Naive thymus-derived CD4-positive, alpha-beta T cell (primary cell): Measurements from ENCODE around the gene EXT2. TPM values are rescaled to one million over a fixed set of nuclear protein-coding genes. Genes with fewer than 3 reads are reported as not detected.

Source experiments
- ATAC-seq: fragments of 150-1000 bp; cut with Tn5 transposase; 2 replicates; pipeline ENCODE4 v1.10.0; 2021; ENCODE audit warnings: mild to moderate bottlenecking, moderate library complexity
- CTCF ChIA-PET: fragments of 350-600 bp; sonication (Branson Sonifier 250); formaldehyde crosslinking; loops from one replicate; lab custom pipeline; 2021; ENCODE audit warnings: antibody characterized with exemption; lab: Charles Lee
- POLR2A ChIA-PET: fragments of 350-600 bp; sonication (Branson Sonifier 250); formaldehyde crosslinking; loops from one replicate; lab custom pipeline; 2021; ENCODE audit warnings: antibody characterized with exemption, inconsistent platforms; lab: Charles Lee
- DNase-seq, 9 donors: peaks; one replicate each; pipeline versions ENCODE4 v3.0.0 to v3.0.0-alpha.2; 2020 to 2022; ENCODE audit warnings: mixed read lengths in 1 of 9
- H3K27ac ChIP-seq: one replicate; pipeline ENCODE4 v1.7.0; 2013; ENCODE audit warnings: mild to moderate bottlenecking, low read depth, low read length, moderate library complexity
- H3K27me3 ChIP-seq, 2 donors: one replicate each; pipeline ENCODE4 v1.7.0; 2013; ENCODE audit warnings: low read length in 2 of 2, mild to moderate bottlenecking in 2 of 2, moderate library complexity in 2 of 2; ENCODE audit not compliant: control insufficient read depth in 2 of 2, insufficient read depth in 2 of 2
- H3K36me3 ChIP-seq, 3 experiments: 1 replicate in 2 of 3; 2 replicates in 1 of 3; pipeline ENCODE4 v1.7.0; 2013; ENCODE audit warnings: low read length in 3 of 3, mild to moderate bottlenecking in 3 of 3, moderate library complexity in 1 of 3; ENCODE audit not compliant: insufficient read depth in 3 of 3, control insufficient read depth in 2 of 3
- H3K4me1 ChIP-seq, 2 donors: one replicate each; pipeline ENCODE4 v1.7.0; 2013; ENCODE audit warnings: low read length in 2 of 2, mild to moderate bottlenecking in 2 of 2, moderate library complexity in 1 of 2; ENCODE audit not compliant: control insufficient read depth in 2 of 2, insufficient read depth in 2 of 2
- H3K4me3 ChIP-seq: 2 replicates; pipeline ENCODE4 v1.7.0; 2013; ENCODE audit warnings: mild to moderate bottlenecking, low read length
- H3K9me3 ChIP-seq, 3 experiments: 1 replicate in 2 of 3; 2 replicates in 1 of 3; pipeline ENCODE4 v1.7.0; 2013; ENCODE audit warnings: low read length in 3 of 3; ENCODE audit not compliant: control insufficient read depth in 2 of 3
- H3K27ac Mint-ChIP-seq, 9 donors: one replicate each; pipeline ENCODE4 v1.8.0; 2020 to 2022; ENCODE audit warnings: mixed read lengths in 9 of 9, mild to moderate bottlenecking in 8 of 9, moderate library complexity in 5 of 9, inconsistent platforms in 2 of 9
- H3K27me3 Mint-ChIP-seq, 5 donors: one replicate each; pipeline ENCODE4 v1.8.0; 2021 to 2022; ENCODE audit warnings: mixed read lengths in 5 of 5, mild to moderate bottlenecking in 1 of 5
- H3K36me3 Mint-ChIP-seq, 5 donors: one replicate each; pipeline ENCODE4 v1.8.0; 2020 to 2022; ENCODE audit warnings: mixed read lengths in 5 of 5, mild to moderate bottlenecking in 3 of 5, inconsistent platforms in 1 of 5
- H3K4me1 Mint-ChIP-seq, 7 donors: one replicate each; pipeline ENCODE4 v1.8.0; 2020 to 2022; ENCODE audit warnings: mixed read lengths in 7 of 7, mild to moderate bottlenecking in 3 of 7, inconsistent platforms in 1 of 7
- H3K4me3 Mint-ChIP-seq, 10 donors: one replicate each; pipeline ENCODE4 v1.8.0; 2020 to 2022; ENCODE audit warnings: mild to moderate bottlenecking in 10 of 10, mixed read lengths in 10 of 10, moderate library complexity in 6 of 10, inconsistent platforms in 2 of 10
- H3K9me3 Mint-ChIP-seq, 11 donors: one replicate each; pipeline ENCODE4 v1.8.0; 2020 to 2022; ENCODE audit warnings: mixed read lengths in 11 of 11, mild to moderate bottlenecking in 4 of 11, inconsistent platforms in 1 of 11, moderate library complexity in 1 of 11
- intact Hi-C, 2 donors: fragments of 100-400 bp; cut with micrococcal nuclease; formaldehyde crosslinking; loops; one replicate each; pipeline ENCODE4 v1.15.1; 2023
- polyA plus RNA-seq, 2 donors: library from polyadenylated mRNA; unstranded; fragments of 300-500 nt; fragmentation: Illumina TruSeq; gene quantifications; one replicate each; pipeline ENCODE4 v1.2.3, GENCODE V29; 2021
- total RNA-seq, 6 experiments: library from RNA in 5 of 6; stranded (reverse) in 5 of 6; gene quantifications; 1 replicate in 5 of 6; 2 replicates in 1 of 6; pipeline ENCODE4 v1.2.3 and lab custom pipeline; 2021 to 2026

Gene EXT2
- total and polyA plus RNA-seq, 7 experiments from 2014 or later: 27.2 to 43.9 (median 31.5) TPM

GRCh38 chr11:44205352-44205751 is 109.9 kb downstream of the EXT2 start:
- intact Hi-C loops: no loop called here
- Mint-ChIP-seq H3K4me1 (peaks cover 0 to 2% (median 0%) of the 10 kb centered on the region in 7 donors), H3K9me3 (peaks cover 0 to 8% (median 3%) of the 10 kb centered on the region in 11 donors), H3K27me3 (no peaks in the 10 kb centered on the region), H3K27ac (no peak overlapping the region), H3K4me3 (no peak overlapping the region), H3K36me3 (peaks cover 19 to 97% (median 82%) of the 10 kb centered on the region in 5 donors)
- Histone ChIP-seq H3K4me3 (no peak overlapping the region), H3K27me3 (no peaks in the 10 kb centered on the region), H3K36me3 (peaks cover 0 to 42% (median 4%) of the 10 kb centered on the region in 3 experiments), H3K4me1 (no peaks in the 10 kb centered on the region), H3K9me3 (no peaks in the 10 kb centered on the region), H3K27ac (no peak overlapping the region)
- ATAC-seq (no peak), DNase-seq (no peak)
- ChIA-PET POLR2A (no interaction called here), CTCF (no interaction called here)

GRCh38 chr11:44205836-44206235 is 110.4 kb downstream of the EXT2 start:
- ChIA-PET POLR2A (no interaction called here), CTCF (no interaction called here)
- DNase-seq (no peak), ATAC-seq (no peak)
- no peak overlapping the region for H3K4me3 Mint-ChIP-seq
- intact Hi-C loops: no loop called here
- no peak overlapping the region for H3K4me3 ChIP-seq
- H3K27me3 ChIP-seq: no peaks in the 10 kb centered on the region
- no peaks in the 10 kb centered on the region for H3K27me3 Mint-ChIP-seq
- H3K36me3 ChIP-seq: peaks cover 0 to 37% (median 4%) of the 10 kb centered on the region in 3 experiments
- no peak overlapping the region for H3K27ac Mint-ChIP-seq
- H3K9me3 Mint-ChIP-seq: peaks cover 0 to 12% (median 4%) of the 10 kb centered on the region in 11 donors
- peaks cover 17 to 97% (median 84%) of the 10 kb centered on the region in 5 donors for H3K36me3 Mint-ChIP-seq
- H3K9me3 ChIP-seq: no peaks in the 10 kb centered on the region
- H3K4me1 Mint-ChIP-seq: peaks cover 0 to 2% (median 0%) of the 10 kb centered on the region in 7 donors
- H3K27ac ChIP-seq: no peak overlapping the region
- H3K4me1 ChIP-seq: no peaks in the 10 kb centered on the region

GRCh38 chr11:44207292-44207691 is 111.8 kb downstream of the EXT2 start:
- Mint-ChIP-seq H3K9me3 (peaks cover 2 to 23% (median 8%) of the 10 kb centered on the region in 11 donors), H3K36me3 (peaks cover 22 to 94% (median 83%) of the 10 kb centered on the region in 5 donors), H3K4me1 (peaks cover 0 to 2% (median 0%) of the 10 kb centered on the region in 7 donors), H3K4me3 (no peak overlapping the region), H3K27me3 (no peaks in the 10 kb centered on the region), H3K27ac (no peak overlapping the region)
- no peaks in the 10 kb centered on the region for H3K9me3 ChIP-seq
- H3K27ac ChIP-seq: no peak overlapping the region
- H3K27me3 ChIP-seq: no peaks in the 10 kb centered on the region
- ATAC-seq (no peak), DNase-seq (no peak)
- no peak overlapping the region for H3K4me3 ChIP-seq
- H3K36me3 ChIP-seq: peaks cover 0 to 34% (median 4%) of the 10 kb centered on the region in 3 experiments
- intact Hi-C loops: no loop called here
- H3K4me1 ChIP-seq: no peaks in the 10 kb centered on the region
- ChIA-PET POLR2A (no interaction called here), CTCF (interaction anchor here (0.6 kb wide), 1 partner anchor 10 kb away, joined by 4 read pairs; no protein-coding TSS in a partner anchor)

GRCh38 chr11:44208976-44209603 is 113.6 kb downstream of the EXT2 start:
- Mint-ChIP-seq H3K9me3 (peaks cover 2 to 28% (median 11%) of the 10 kb centered on the region in 11 donors), H3K4me1 (no peaks in the 10 kb centered on the region), H3K27me3 (no peaks in the 10 kb centered on the region), H3K36me3 (peaks cover 22 to 90% (median 85%) of the 10 kb centered on the region in 5 donors), H3K4me3 (no peak overlapping the region), H3K27ac (no peak overlapping the region)
- POLR2A ChIA-PET: no interaction called here
- DNase-seq: no peak
- H3K4me1 ChIP-seq: no peaks in the 10 kb centered on the region
- H3K27ac ChIP-seq: no peak overlapping the region
- no peak for ATAC-seq
- intact Hi-C loops: no loop called here
- no peak overlapping the region for H3K4me3 ChIP-seq
- no peaks in the 10 kb centered on the region for H3K9me3 ChIP-seq
- CTCF ChIA-PET: interaction anchor here (0.6 kb wide), 1 partner anchor 9 kb away, joined by 4 read pairs; no protein-coding TSS in a partner anchor
- H3K27me3 ChIP-seq: no peaks in the 10 kb centered on the region
- H3K36me3 ChIP-seq: peaks cover 0 to 30% (median 4%) of the 10 kb centered on the region in 3 experiments

GRCh38 chr11:44212128-44212527 is 116.7 kb downstream of the EXT2 start:
- Histone ChIP-seq H3K27me3 (no peaks in the 10 kb centered on the region), H3K4me3 (no peak overlapping the region), H3K36me3 (peaks cover 0 to 18% (median 4%) of the 10 kb centered on the region in 3 experiments), H3K27ac (no peak overlapping the region), H3K9me3 (no peaks in the 10 kb centered on the region), H3K4me1 (no peaks in the 10 kb centered on the region)
- peaks cover 22 to 79% (median 72%) of the 10 kb centered on the region in 5 donors for H3K36me3 Mint-ChIP-seq
- peaks cover 2 to 28% (median 11%) of the 10 kb centered on the region in 11 donors for H3K9me3 Mint-ChIP-seq
- CTCF ChIA-PET: no interaction called here
- no peak overlapping the region for H3K4me3 Mint-ChIP-seq
- DNase-seq: no peak
- no peaks in the 10 kb centered on the region for H3K4me1 Mint-ChIP-seq
- POLR2A ChIA-PET: no interaction called here
- no peak overlapping the region for H3K27ac Mint-ChIP-seq
- intact Hi-C loops: no loop called here
- H3K27me3 Mint-ChIP-seq: no peaks in the 10 kb centered on the region
- ATAC-seq: no peak

- DNase-seq: no peak
- peaks cover 22 to 77% (median 70%) of the 10 kb centered on the region in 5 donors for H3K36me3 Mint-ChIP-seq
- POLR2A ChIA-PET: no interaction called here
These were observed 117.7 kb downstream of the EXT2 start for GRCh38 chr11:44213148-44213547.

More at GRCh38 chr11:44213148-44213547, 117.7 kb downstream of the EXT2 start:
- no peaks in the 10 kb centered on the region for H3K4me1 Mint-ChIP-seq
- no peak overlapping the region for H3K27ac ChIP-seq
- peaks cover 0 to 13% (median 4%) of the 10 kb centered on the region in 3 experiments for H3K36me3 ChIP-seq
- no peak for ATAC-seq
- H3K4me3 Mint-ChIP-seq: no peak overlapping the region
- no peak overlapping the region for H3K27ac Mint-ChIP-seq
- intact Hi-C loops: no loop called here
- H3K27me3 Mint-ChIP-seq: no peaks in the 10 kb centered on the region
- H3K9me3 Mint-ChIP-seq: peaks cover 2 to 28% (median 11%) of the 10 kb centered on the region in 11 donors
- H3K4me3 ChIP-seq: no peak overlapping the region
- H3K9me3 ChIP-seq: no peaks in the 10 kb centered on the region
- no peaks in the 10 kb centered on the region for H3K4me1 ChIP-seq
- CTCF ChIA-PET: no interaction called here
- no peaks in the 10 kb centered on the region for H3K27me3 ChIP-seq
